Neutrophil (primary cell): Measurements from ENCODE around the gene CHRNA4.
"Not testable (repeated sequence)": the region's sequence is repeated elsewhere in the genome, so short reads cannot be mapped to it uniquely, and the experiment has no call there.

Experiments
- H3K27ac ChIP-seq: fragments of 200-600 bp; sonication (generic); 2 replicates; pipeline ENCODE4 v1.5.1; 2016; ENCODE audit warnings: mild to moderate bottlenecking, moderate library complexity
- H3K27me3 ChIP-seq: fragments of 200-600 bp; sonication (generic); 2 replicates; pipeline ENCODE4 v1.6.0; 2016; ENCODE audit warnings: mild to moderate bottlenecking
- H3K36me3 ChIP-seq: fragments of 200-600 bp; sonication (generic); 2 replicates; pipeline ENCODE4 v1.5.1; 2017
- H3K4me1 ChIP-seq, 2 experiments: fragments of 200-600 bp in 1 of 2; sonication (generic) in 1 of 2; 1 replicate in 1 of 2; 2 replicates in 1 of 2; pipeline versions ENCODE4 v1.5.1 to v1.6.1; 2013 to 2016; ENCODE audit warnings: low read depth in 1 of 2, low read length in 1 of 2, mild to moderate bottlenecking in 1 of 2, moderate library complexity in 1 of 2; ENCODE audit not compliant: control insufficient read depth in 1 of 2, insufficient read depth in 1 of 2
- H3K4me3 ChIP-seq, 2 experiments: fragments of 200-600 bp in 1 of 2; sonication (generic) in 1 of 2; 1 replicate in 1 of 2; 2 replicates in 1 of 2; pipeline ENCODE4 v1.5.1; 2013 to 2016; ENCODE audit warnings: low read depth in 1 of 2, low read length in 1 of 2, mild to moderate bottlenecking in 1 of 2, moderate library complexity in 1 of 2
- H3K9me3 ChIP-seq: fragments of 200-600 bp; sonication (generic); 2 replicates; pipeline ENCODE4 v1.5.1; 2016
- CTCF ChIP-seq: fragments of 200-600 bp; sonication (generic); IDR thresholded peaks from 2 replicates; pipeline ENCODE4 v1.5.1; 2016; ENCODE audit warnings: antibody characterized with exemption

CHRNA4 gene

DNA sequence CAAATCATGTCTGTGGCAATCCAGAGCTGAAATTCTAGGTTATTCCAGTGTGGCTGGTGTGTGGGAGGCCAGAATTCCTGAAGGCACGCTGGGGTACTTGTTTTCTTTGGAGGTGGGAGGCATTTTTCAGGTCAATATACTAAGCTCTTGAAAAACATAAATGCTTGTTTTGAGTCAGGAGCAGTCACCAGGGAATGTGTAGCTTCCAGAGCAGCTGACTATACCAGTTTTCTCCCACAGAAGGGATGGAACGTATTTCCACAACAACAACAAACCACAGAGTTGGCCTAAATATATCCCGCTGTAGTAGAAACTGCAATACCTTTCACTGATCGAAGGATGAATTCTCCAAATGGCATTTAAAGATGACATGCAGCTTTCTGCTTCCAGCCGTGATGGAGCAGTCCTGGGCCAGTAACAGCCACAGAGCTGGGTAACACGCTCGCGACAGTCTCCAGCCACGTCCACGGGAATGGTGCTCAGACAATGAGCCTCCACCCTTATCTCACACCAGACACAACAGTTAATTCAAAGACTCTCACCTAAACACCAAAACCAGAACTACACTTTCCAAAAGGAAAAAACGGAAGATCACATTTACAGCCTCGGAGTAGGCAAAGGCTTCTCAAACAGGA, 23.2 kb downstream of the CHRNA4 start:
- no peak overlapping the region for H3K4me3 ChIP-seq
- no peak for TF ChIP-seq CTCF
- no peak overlapping the region for H3K27ac ChIP-seq
- H3K9me3 ChIP-seq = peaks cover 4% of the 10 kb centered on the region
- peaks cover 9% of the 10 kb centered on the region for H3K27me3 ChIP-seq
- H3K36me3 ChIP-seq = no peaks in the 10 kb centered on the region
- H3K4me1 ChIP-seq = no peaks in the 10 kb centered on the region

DNA sequence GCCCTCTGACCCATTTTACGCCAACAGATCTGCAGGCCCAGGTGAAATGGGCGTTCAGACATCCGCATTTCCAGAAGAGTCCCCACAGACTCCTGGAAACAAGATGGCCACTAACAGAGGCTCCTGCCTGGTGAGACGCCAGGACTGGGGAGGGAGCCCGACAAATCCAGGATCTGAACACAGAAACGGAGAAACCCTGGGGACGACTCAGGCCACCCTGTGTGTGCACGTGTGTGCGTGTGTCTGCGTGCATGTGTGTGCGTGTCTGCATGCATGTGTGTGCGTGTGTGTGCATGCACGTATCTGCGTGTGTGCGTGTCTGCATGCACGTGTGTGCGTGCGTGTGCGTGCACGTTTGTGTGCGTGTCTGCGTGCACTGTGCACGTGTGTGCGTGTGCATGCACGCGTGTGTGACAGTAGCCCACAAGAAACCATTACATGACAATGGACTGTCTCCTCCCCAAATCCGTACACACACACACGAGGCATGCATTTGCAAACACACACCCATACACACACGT, 24.9 kb downstream of the CHRNA4 start:
- H3K27me3 ChIP-seq = peaks cover 9% of the 10 kb centered on the region
- H3K27ac ChIP-seq = no peak overlapping the region
- no peaks in the 10 kb centered on the region for H3K4me1 ChIP-seq
- TF ChIP-seq CTCF = no peak
- H3K9me3 ChIP-seq = peaks cover 4% of the 10 kb centered on the region
- no peak overlapping the region for H3K4me3 ChIP-seq
- H3K36me3 ChIP-seq = no peaks in the 10 kb centered on the region

- Histone ChIP-seq H3K27ac (no peak overlapping the region), H3K4me1 (no peaks in the 10 kb centered on the region), H3K4me3 (no peak overlapping the region), H3K9me3 (peaks cover 4% of the 10 kb centered on the region), H3K27me3 (peaks cover 9% of the 10 kb centered on the region), H3K36me3 (no peaks in the 10 kb centered on the region)
- TF ChIP-seq CTCF = no peak
Observed at GRCh38 chr20:63335711-63336110, 25.4 kb downstream of the CHRNA4 start.

DNA sequence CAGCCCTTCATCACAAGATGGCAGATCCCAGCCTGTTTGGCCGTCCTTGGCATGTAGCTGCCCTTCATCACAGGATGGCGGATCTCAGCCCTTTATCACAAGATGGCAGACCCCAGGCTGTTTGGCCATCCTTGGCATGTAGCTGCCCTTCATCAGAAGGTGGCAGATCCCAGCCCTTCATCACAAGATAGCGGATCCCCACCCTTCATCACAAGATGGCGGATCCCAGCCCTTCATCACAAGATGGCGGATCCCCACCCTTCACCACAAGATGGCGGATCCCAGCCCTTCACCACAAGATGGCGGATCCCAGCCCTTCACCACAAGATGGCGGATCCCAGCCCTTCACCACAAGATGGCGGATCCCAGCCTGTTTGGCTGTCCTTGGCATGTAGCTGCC, 26.1 kb downstream of the CHRNA4 start:
- not testable (repeated sequence) for H3K27ac ChIP-seq, H3K4me3 ChIP-seq, H3K36me3 ChIP-seq, H3K9me3 ChIP-seq, H3K4me1 ChIP-seq, H3K27me3 ChIP-seq

- Histone ChIP-seq H3K27ac (no peak overlapping the region), H3K4me1 (no peaks in the 10 kb centered on the region), H3K9me3 (peaks cover under 1% of the 10 kb centered on the region), H3K4me3 (no peak overlapping the region), H3K36me3 (no peaks in the 10 kb centered on the region), H3K27me3 (peaks cover 9% of the 10 kb centered on the region)
- no peak for TF ChIP-seq CTCF
Observed at GRCh38 chr20:63334356-63334755, 26.8 kb downstream of the CHRNA4 start.

- Histone ChIP-seq H3K27me3 (peaks cover 9% of the 10 kb centered on the region), H3K4me1 (no peaks in the 10 kb centered on the region), H3K4me3 (no peak overlapping the region), H3K9me3 (no peaks in the 10 kb centered on the region), H3K27ac (no peak overlapping the region), H3K36me3 (no peaks in the 10 kb centered on the region)
- TF ChIP-seq CTCF = no peak
Observed at GRCh38 chr20:63333241-63333836, 27.8 kb downstream of the CHRNA4 start.
